GM21390 (cell line): ENCODE data around the gene ETS1.
"Not testable (repeated sequence)": the region's sequence is repeated elsewhere in the genome, so short reads cannot be mapped to it uniquely, and the experiment has no call there.

Experiments
- ATAC-seq: cut with Tn5 transposase; IDR thresholded peaks from one replicate; pipeline ENCODE4 v1.9.1; 2021; ENCODE audit not compliant: unreplicated experiment

Gene ETS1

DNA sequence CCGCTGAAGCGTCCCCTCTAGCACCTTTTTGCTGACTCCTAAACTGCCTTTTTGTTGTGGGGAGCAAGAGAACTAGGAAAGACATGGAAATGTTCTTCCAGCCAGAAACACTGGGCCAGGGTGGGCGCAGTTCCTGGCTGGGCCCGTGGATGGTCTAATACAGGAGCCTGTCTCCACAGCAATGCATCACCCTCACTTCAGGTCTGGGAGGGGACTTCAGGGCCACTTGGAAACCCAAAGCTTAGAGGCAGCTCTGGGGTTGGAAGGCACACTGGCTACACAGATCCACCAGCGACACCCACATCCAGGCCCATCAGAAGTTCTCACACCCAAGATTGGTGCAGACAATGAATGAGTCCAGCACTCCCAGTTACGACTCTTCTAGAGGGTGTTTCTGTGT, 120.3 kb downstream of the ETS1 start:
- no peak for ATAC-seq

DNA sequence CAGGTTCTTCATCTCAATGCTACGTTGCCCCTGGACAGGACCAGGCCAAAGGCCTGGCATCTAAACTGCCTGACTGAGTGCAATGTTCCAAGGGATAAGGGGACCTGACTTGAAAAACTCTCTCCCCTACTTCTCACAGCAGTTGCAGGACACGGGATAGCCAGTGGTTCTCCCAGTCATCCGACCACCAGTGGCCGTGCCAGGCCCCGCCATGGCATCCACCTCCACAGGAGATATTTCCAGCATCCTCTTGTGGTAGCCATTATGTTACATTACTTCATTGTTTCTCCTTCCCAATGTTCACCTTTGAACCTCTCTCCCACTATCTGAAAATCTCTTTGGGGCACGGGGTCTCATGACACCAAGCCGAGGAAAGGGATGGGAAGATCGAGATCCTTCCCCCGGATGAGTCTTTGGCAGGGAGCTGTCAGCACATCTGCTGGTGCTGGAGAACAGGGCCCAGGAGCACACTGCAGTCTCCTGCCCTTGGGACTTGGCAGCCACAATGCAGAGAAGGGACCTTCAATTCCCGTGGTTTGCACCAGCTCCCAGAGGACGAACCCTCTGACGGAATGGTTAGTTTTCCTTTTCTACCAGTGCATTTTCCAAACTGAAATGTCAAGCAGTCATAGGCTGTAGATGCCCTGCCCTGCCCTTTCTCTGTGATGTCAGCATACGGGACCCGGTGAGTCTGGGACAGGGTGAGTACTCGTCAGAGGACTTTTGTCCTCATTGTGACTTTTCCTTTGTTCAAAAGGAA, 121.2 kb downstream of the ETS1 start:
- no peak for ATAC-seq

DNA sequence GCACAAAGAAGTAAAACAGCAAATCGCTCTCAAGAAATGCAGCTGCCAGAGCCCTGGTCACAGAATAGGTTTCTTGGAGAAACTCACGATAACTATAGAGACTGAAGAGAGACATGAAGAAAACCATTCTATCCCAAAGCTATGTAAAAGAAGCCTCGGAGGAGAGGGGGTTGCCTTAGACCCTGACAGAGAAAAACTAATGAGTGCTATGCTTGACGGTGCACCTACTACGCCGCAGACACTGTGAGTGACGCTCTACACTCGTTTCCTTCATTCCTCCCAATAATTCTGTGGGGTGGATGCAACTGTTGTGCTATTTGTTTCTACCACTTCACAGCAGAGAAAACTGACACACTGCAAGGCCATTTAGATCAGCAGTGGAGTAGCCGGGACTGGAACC, 121.8 kb downstream of the ETS1 start:
- no peak for ATAC-seq

DNA sequence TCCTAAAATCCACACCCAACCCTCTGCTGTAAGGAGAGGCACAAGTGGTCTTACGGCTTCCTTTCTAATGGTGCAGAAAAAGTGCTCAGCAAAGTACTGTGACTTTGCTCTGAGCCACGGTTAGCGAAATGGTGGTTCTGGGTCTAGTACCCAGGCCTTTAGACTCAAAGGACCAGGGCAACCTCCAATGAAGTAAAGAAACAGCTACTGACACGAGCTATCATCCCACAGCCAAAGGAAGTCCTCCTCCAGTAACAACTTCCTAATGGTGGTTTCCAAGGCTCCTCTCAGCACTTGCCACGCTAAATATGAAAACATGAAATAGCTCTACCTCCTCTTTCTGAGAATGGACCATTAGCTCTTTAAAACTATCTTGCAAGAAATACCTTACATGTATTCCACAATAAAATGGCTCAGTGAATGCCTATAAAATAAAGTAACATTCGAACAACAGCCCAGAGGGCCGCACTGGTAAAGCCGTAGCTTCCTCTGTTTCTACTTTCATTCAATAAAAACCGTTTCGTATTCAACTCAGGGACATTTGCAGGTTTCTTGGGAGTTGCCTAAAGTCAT, 122.4 kb downstream of the ETS1 start:
- no peak for ATAC-seq

DNA sequence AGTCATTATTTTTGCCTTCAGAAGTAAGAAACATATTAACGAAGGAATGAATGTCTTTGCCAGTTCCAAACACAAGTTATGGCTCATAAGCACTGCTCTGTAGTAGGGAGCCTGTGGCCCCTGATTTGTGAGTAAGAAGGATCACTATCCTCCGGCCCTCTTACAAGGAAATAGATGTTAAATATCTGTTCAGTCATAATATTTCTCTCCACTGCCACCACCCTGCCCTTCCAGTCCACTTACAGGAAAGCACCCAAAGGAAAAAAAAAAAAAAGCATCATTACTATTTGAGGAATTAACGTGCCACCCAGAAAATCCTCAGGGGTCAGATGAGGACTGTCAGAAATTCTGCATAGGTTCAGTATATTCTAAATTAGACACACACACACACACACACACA, 123.4 kb downstream of the ETS1 start:
- no peak for ATAC-seq

DNA sequence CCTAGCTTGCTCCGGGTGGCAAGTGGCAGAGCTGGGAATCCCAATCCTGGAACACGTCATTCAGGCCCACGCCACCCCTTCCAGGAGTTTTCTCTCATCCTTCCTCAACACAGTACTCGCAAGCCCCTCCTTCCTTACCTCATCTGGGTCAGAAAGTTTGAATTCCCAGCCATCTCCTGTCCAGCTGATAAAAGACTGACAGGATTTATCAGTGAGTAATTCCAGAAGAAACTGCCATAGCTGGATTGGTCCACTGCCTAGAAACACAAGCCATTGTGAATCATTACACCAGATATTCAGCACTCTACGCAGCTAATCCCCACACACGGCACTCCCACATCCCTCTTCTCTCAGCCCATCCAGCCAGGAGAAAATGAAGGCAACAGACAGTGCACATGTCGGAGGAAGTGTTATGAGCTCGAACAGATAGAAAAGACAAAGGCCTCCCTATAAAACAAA, 124.0 kb downstream of the ETS1 start:
- no peak for ATAC-seq

DNA sequence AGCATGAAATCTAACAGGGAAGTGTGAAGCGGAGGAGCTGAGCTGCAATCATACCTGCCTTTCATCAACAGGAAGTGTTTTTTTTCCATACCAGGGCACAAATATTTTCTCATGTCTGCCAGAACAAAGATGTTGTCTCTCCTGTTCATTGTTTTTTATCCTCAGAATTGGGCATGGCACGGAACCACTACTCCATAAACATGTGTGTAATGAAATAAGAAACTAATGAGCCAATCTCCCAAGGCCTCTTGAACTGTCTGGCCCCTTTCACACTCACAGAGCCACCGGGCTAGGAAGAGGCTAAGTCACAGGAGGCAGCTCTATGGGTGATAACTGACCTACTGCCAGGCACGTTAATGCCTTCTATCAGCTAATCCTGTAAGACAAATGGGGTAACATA, 124.4 kb downstream of the ETS1 start:
- ATAC-seq: no peak

DNA sequence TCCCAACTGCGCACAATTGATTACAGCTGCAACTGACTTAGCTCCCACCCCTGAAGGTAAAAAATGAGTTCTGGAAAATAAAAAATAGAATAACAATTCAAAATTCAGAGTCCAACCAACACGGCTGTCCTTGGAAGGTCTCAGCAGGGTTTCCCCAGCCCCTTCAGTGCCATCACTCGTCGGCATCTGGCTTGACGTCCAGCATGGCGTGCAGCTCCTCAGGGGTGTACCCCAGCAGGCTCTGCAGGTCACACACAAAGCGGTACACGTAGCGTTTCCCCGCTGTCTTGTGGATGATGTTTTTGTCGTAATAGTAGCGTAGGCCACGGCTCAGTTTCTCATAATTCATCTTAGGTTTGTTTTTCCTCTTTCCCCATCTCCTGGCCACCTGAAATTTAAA, 125.2 kb downstream of the ETS1 start:
- ATAC-seq: no peak

DNA sequence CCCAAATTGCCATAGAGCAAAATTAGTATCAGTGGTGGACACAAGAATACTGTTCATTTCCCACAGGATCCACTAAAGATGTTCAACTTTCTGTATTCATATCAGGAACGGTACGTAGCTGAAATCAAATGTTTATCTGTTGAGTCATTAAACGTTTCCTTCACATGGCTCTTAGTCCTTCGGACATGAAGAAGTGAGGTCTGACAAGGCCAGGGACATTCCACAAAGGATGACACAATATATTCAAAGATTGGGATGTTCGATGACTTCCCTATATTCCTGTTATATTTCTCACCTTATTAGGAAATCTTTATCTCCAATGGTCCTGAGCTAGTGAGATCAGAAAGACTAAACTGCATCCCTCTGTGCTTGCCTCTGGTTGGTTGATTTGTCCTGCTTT, 129.0 kb downstream of the ETS1 start:
- no peak for ATAC-seq

DNA sequence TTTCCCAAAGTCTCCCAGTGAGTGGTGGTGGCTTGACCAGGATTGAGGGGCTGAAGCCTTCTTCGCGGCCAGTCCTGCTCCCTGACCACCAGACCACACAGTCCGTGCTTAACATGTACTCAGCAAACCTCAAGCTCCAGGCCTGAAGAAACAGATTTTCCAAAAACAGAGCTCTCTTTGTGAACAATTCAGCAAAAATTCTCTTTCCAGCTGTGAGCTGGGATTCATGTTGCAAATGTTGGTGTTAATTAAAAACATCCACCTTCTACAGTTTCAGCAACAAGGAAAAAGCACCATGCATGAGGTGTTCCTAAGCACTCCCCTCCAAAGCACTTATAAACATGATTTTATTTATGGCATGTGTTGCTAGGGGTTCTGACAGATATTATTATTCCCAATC, 129.5 kb downstream of the ETS1 start:
- no peak for ATAC-seq

DNA sequence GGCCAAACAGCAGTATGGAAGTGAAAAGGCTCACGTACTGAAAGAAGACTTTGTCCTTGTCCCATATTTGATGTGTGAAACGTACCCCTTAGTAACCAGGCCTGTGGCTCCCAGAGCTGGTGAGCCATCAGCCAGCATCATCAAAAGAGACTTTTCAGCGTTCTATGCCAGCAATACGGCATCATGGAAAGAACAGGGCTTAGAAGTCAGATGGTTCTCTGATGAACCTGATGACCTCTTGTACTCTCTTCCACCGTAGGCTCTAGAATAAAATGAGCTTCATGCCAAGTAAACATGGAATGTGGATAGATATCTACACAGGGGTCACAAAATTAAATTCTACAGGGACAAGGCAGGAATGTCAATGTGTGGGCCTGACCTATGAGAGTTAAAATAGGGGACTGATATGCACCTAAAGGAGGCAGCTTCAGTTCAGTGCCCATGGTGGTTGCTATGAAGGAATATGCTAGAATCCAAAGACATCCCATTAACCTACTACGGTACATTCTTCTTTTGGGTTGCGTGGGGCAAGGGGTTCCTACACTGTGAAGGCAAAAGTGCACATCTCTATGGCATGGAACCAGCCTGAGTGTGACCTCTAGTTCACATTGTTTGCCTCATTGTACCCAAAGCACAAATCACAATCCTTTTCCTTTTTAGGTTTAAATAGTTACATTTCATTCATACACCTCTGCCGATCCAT, 130.6 kb downstream of the ETS1 start:
- ATAC-seq: no peak

DNA sequence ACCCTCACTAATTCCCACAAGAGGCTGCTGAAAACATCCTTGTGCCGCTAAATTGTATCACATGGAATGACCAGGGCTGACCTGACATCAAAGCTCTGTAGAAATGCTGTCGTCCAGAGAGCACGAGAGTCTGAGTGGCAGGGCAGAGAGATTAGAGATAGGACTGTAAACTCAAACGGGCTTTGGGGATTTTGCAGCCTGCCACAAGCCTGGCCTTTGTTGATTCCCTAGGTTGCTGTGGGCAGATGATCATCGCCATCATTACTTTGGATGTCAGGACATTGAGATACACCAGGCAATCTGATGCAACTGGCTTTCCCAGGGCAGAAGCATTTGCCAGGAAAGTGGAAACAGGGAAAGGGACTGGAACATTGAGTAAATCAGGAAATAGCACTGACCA, 131.6 kb downstream of the ETS1 start:
- no peak for ATAC-seq

DNA sequence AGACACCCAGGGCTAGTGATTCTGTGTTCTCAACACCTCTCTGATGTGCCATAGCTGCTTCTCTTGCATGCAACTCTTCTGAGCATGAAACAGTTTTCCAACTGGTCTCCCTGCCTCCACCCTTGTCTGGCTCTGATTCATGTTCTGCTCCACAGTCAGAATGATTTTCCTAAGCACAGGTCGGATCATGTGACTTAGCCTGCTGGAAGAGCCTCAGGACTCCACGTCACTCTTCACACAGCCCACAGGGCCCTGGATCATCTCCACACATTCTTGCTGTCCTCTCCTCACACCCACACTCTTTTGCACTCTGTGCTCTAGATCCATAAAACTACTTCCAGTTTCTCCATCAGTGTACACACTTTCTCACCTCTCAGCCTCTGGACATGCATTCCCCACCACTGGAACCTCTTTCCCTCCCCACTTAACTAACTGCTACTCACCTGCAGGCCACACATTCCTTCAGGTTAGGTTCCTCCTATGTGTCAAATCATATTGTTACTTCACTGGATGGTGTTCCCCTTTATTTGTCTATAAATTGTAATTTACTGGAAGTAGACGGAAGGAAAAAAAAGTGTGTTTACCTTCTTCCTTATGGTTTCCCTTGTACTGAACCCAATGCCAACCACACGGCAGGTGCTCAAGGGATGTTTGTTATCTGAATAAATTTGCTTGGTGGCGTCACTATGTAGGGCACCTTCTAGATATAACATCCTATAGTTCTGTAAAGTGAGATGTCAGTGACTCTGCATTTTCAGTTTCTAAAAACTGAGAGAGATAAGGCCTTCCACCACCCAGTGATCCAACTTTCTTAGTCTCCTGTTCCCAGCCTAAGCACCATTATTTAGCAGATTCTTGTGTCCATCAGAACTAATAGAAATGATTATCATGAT, 133.7 kb downstream of the ETS1 start:
- no peak for ATAC-seq

DNA sequence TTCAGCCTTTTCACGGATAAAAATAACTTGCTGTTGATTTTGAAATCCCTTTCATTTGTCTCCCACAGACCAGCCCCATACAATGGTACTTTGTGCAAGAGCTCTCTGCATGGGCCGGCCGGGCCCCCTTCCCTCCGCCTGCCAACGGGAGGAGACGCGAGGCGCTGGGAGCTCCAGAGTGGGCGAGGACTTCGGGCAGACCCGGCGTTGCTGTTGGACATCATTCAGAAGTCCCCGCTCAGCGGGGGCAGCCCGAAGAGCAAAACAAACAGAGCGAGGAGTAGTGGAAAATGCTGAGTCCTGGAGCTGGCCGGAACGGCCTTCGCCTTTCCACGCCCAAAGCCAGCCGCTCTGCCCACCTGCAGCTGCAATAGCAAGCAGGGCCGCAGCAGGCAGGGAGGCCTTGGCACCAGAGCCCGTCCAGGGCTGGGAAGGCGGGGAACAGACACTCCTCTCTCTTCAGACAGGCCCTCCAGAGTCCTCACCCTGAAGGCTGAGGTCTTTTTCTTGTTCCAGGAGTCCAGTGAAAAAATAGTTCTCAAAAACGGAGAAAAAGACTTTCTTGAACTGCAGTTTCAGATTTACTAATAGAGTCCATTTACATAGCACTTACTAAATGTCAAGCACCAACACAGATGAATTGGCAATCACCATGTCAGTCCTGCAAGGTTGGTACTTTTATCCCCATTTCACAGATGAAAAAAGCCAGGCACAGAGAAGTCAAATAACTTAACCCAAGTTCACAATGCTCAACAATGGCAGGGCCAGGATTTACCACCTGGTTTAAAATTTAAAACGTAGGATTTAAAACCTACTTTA, 135.5 kb downstream of the ETS1 start:
- peak; percentile 36 for ATAC-seq

DNA sequence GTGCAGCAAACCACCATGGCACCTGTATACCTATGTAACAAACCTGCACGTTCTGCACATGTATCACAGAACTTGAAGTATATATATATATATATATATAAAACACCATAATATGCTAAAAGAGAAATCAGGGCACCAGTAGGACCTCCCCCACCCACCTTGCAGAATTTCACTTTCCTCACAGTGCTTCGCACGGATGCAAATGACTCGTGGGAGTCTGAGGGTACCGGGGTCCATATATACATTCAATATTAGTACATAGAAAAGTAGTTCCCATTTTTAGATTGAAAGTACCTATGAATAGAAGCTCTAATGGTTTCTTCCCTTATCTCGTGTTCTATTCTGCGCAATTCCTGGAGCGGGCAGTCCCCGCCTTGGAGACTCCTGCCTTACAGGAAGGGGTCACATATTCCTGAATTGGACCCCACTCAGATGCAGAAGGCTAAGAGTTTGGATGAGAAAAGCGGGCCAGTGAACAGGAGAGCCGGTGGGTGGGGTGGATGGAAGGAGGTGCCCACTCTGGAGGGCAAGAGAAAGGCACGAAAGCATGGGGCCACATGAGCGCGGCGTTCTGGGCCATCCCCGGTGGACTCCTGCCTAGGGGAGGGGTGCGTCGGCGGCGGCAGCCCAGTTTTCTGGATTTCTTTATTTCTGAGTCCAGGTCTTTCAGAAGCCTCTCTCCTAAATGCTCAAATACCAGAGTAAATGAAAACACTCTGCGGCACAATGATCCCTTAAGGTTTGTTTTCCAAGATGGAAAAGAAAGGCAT, 136.3 kb downstream of the ETS1 start:
- no peak for ATAC-seq

DNA sequence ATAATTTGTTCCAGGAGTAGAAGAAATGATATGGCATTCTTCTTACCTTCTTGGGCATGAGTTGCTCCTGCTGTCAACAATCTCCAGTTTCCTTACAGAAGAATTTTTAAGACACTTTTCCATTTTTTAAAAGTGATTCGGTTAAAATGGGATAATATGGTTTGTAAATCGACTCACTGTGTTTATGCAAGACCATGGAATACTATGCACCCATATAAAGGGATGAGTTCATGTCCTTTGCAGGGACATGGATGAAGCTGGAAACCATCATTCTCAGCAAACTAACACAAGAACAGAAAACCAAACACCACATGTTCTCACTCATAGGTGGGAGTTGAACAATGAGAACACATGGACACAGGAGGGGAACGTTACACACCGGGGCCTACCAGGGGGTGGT, 136.9 kb downstream of the ETS1 start:
- not testable (repeated sequence) for ATAC-seq

DNA sequence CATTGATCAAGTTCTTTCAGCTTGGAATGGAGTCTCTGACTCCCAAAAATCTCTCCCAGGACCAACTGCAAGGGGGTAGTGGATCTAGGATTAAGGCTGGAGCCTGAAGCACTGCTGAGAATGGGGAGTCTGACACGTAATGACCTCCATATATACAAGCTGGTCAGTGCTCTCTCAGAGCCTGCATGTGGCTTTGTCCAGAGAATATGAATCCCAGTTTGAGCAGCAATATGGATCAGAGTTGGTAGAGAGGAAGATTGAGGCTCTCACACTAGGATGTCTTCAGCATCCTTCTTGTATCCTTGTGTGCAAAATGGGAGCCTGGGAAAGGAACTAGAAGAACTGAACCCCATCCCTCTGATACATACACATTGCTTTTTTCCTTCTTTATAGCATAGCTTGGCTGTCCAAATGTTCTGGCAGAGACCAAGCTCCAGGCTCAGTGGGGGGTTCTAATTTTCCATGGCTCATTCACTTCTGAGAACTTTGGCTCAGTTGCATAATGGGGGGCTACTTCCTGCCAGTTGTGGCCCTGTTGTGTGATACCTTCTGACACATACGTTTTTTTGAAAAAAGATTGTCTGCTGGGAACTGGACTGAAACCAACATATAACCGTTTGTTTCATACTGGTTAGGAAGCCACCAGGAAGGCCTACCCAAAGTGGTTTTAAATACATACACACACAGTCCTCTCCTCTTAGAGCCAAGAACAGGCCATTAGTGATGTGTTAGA, 138.2 kb downstream of the ETS1 start:
- no peak for ATAC-seq

DNA sequence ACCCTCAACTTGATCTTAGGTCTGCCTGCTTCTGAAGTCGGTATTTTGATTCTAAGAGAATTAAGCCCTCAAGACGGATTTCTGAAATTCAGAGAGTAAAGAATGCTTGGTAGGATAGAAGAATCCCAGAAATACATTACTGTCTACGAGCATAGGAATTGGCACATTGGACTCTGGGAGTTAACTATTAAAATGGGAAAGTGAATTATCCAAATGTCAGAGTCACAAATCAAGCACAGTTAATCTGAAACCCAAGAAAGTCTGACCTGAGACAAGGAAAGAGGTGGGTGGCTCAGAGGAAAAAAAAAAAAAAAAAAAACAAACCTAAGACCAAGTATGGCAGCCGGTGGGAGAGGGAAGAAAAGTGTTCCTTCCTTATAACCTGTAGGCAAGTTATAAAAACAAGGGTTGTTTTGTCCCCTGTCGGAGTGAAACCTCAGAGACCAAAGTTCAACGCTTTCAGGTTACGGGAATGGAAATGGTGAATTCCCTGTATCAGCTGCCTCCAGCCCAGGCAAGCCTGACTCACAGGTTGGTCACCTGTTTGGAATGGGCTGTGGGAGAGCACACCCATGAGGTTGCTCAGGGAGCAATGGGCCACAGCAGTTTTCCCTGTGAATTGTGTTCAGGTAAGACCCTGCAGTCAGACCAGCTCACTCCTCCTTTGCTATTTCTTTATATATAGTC, 139.0 kb downstream of the ETS1 start:
- no peak for ATAC-seq
